GM21360 (cell line): ENCODE data around the gene TEX13D.

Experiments used
- ATAC-seq: cut with Tn5 transposase; IDR thresholded peaks from one replicate; pipeline ENCODE4 v1.9.1; 2021; ENCODE audit warnings: mild to moderate bottlenecking, moderate library complexity; ENCODE audit not compliant: unreplicated experiment

Gene TEX13D

GRCh38 chrX:124347242-124347641, 14.8 kb downstream of the TEX13D start:
- no peak for ATAC-seq

- ATAC-seq: no peak
Observed at GRCh38 chrX:124348182-124348581, 15.7 kb downstream of the TEX13D start.

- no peak for ATAC-seq
Observed at GRCh38 chrX:124348885-124349453, 16.5 kb downstream of the TEX13D start.

- no peak for ATAC-seq
Observed at GRCh38 chrX:124354648-124355047, 22.2 kb downstream of the TEX13D start.

- ATAC-seq: no peak
Observed at GRCh38 chrX:124358800-124359383, 26.4 kb downstream of the TEX13D start.

- no peak for ATAC-seq
Observed at GRCh38 chrX:124362072-124362471, 29.6 kb downstream of the TEX13D start.

- ATAC-seq: no peak
Observed at GRCh38 chrX:124362761-124363160, 30.3 kb downstream of the TEX13D start.

- no peak for ATAC-seq
Observed at GRCh38 chrX:124369722-124370121, 37.3 kb downstream of the TEX13D start.

GRCh38 chrX:124373348-124373747, 40.9 kb downstream of the TEX13D start:
- ATAC-seq: no peak

- ATAC-seq: no peak
Observed at GRCh38 chrX:124378643-124379042, 46.2 kb downstream of the TEX13D start.

- no peak for ATAC-seq
Observed at GRCh38 chrX:124383354-124383753, 50.9 kb downstream of the TEX13D start.

GRCh38 chrX:124386401-124386800, 53.9 kb downstream of the TEX13D start:
- ATAC-seq: no peak
